ENCODE results near the gene SRGAP1.
A peak's percentile ranks its signal among the peaks of the same experiment; 100 is the strongest.
"Not testable (repeated sequence)": the region's sequence is repeated elsewhere in the genome, so short reads cannot be mapped to it uniquely, and the experiment has no call there.

The SRGAP1 gene

DNA sequence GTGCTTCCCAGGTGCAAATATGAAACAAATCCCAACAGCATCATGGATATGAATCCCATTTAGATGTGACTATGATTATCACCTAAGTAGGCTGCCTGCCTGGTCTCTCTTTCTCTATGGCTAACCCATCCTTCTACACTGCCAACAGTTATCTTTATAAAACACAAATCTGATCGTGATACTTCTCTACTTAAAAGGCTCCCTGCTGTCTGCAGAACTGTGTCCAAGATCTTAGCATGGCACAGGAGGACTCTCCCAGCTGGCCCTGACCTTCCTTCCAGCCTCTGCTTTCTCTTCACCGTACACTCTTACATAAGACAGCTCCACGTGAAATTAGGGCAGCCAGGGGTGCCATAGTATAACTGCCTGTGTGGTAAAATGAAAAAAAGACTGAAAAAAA, 3.5 kb upstream of the SRGAP1 start:
- no peak for DNase-seq

DNA sequence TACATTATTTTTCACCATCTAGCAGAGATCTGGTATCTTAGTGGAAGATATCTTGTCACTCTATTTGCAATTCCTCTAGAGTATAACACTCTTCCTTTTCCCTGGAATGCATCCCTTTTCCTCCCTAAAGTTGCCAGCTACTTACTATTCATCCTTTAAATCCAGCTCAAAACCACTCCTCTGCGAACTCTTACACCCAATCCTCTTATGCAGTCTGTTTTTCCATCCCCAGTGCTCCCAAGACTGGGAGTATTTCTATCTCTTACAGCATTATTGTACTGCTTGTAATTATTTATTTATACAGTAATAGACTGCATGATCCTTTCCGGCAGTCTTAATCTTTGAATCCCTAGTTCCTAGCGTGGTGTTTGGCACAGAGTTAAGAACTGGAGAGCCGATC, 2.9 kb upstream of the SRGAP1 start:
- DNase-seq, result no peak

DNA sequence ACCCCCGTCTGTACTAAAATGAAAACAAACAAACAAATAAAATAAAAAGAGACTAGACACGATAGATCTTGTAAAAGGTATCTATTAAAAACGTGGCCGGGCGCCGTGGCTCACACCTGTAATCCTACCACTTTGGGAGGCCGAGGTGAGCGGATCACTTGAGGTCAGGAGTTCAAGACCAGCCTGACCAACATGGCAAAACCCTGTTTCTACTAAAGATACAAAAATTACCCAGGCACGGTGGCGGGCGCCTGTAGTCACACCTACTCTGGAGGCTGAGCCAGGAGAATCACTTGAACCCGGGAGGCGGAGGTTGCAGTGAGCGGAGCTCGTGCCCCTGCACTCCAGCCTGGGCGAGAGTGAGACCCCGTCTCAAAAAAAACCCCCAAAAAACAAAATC, 1.8 kb upstream of the SRGAP1 start:
- not testable (repeated sequence) for DNase-seq

GRCh38 chr12:63843254-63843720, 1.2 kb upstream of the SRGAP1 start:
- DNase-seq, result no peak

DNA sequence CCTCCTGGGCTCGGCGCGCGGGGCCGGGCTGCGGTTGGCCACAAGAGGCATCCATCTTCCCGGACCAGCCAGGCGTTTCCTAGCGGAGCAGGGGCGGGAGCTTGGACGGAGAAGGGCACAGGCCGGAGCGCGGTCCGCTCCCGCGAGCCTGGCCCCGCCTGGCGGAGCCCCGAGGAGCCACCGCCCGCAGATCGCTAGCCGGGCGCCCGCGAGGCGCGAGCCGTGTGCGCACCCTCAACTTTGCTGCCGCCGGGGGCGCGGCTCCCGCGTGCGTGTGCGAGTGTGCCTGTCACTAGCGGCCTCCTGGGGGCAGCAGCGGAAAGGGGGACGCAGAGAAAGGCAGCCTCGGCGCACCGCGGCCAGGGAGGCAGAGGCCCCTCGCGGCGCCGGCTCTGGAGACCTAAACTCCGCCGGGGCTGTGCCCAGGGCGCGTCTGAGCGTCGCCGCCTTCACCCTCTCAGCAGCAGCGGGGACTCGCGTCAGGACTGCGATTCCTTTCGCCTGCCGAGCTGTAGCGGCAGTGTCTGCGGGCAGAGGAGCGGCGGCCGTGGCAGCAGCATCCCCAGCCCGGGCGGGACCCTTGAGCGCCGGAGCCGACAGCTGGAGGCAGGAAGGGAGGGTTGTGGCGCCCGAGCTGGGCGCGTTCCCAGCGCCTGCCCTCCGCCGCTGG, 644 bp upstream of the SRGAP1 start:
- DNase-seq, result peak; percentile 80

GRCh38 chr12:63845726-63846125, 1.2 kb downstream of the SRGAP1 start:
- DNase-seq, result no peak

- no peak for DNase-seq
These were observed 1.9 kb downstream of the SRGAP1 start for GRCh38 chr12:63846238-63846967.

- DNase-seq, result no peak
These were observed 4.0 kb downstream of the SRGAP1 start for GRCh38 chr12:63848450-63848849.

DNA sequence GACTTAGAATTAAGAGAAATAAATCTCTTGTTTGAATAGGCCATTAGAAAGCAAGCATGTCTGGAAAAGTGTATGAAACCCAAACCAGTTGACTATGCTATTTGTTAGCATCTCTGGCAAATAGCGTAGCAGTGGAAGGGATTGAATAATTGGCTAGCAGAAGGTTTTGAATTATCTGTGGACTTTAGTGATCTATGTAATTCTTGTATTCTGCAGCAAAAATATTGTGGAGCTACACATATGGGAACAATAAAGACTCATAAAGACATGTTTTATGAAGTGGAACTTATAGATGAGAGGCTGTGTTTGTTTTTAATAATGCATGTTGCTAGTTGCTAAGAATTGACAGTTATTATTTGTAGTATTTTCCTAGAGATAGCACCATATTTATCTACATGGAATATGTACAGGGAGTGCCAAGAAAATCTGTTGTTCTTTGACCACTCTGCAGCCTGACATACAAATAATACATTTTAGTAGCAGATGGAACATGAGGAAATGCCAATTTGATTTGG, 4.7 kb downstream of the SRGAP1 start:
- no peak for DNase-seq

- no peak for DNase-seq
These were observed 5.1 kb downstream of the SRGAP1 start for GRCh38 chr12:63849641-63850040.

GRCh38 chr12:63853978-63854377, 9.5 kb downstream of the SRGAP1 start:
- no peak for DNase-seq

DNA sequence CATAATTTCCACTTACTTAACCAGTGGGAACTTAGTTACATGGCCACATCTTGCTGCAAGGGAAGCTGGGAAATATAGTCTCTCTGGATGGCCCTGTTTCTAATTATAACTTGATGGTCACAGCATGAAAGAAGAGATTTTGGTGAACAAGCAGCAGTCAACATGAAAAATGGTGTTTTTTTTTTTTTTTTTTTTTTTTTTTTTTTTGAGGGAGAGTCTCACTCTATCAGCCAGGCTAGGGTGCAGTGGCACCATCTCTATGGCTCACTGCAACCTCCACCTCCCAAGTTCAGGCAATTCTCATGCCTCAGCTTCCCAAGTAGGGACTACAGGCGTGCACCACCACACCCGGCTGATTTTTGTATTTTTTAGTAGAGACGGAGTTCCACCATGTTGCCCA, 10.8 kb downstream of the SRGAP1 start:
- DNase-seq, result no peak

GRCh38 chr12:63857771-63858670, 13.5 kb downstream of the SRGAP1 start:
- DNase-seq, result no peak

GRCh38 chr12:63859880-63860279, 15.4 kb downstream of the SRGAP1 start:
- DNase-seq, result not testable (repeated sequence)

DNA sequence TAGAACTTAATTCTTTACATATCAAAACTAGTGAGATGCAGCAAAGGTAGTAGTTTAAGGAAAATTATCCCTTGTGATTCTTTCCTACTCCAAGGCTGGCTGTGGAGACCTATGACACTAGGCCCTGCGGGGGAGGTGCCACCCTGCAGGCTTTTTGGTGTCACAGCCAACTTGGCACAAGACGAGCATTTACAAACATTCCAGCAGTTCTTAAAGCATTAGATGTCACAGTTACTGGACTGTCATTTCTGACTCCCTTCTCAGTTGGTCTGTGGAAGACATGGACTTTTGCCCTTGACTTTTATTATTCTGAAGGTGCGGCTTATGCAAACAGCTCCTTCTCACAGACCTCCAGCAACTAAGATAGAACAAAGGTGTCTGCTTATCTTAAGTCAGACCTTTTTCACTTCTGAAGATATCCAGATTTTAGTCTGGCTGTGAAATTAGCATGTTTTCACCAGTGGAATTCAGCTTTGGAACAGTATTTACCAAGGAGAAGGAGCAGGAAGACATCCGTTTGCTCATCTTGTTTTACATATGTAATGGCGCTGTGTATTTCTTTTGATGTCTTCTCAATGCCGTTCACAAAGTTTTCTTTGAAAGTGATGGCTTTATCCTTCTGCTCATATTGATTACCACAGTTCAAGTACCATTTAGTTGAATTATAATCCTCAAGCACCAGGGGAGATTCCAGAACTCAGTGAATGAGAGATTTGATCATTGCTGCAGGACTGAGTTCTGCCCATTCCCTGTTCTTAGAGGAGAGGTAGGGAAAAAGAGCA, 17.9 kb downstream of the SRGAP1 start:
- DNase-seq, result no peak

DNA sequence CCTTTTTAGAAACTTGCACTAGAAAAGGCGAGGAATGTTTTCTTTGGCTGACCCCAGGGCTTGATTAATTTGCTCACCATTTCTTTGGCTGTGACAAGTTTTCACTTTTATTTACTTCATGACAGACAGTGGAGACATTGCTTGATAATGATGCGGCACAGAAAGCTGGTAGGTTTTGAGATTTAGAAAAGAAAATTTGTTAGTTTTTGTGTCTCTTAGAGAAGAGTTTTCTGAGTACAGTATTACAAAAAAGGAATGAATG, 18.4 kb downstream of the SRGAP1 start:
- DNase-seq, result no peak

DNA sequence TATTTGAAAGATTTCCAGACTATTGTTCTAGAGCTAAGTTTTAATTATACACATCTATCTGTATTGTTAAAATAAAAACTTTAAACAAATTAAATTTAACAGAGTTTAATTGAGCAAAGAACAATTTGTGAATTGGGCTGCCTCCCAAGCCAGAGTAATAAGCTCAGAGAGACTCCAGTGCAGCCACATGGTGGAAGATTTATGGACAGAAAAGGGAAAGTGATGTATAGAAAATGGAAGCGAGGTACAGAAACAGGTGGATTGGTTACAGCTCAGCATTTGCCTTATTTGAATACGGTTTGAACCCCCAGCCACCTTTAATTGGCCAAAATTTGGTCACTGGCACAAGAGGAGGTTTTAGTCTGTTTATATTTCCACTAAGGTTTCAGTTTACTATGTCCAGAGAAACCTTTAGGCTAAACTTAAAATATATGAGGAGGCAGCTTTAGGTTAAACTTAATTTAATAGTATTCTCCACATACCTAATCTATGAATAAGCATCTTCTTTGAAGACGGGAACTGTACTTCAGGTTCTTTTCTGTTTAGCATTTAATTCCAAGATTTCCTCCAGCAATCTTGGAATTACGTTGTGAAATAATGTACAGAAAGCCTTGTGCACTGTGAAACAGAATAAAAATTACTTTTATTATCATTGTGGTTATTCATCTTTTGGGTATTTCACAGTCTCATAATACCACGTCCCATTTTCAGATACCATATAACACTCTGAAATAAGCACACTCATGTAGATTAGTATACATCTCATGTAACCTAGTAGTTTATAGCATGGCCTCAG, 19.4 kb downstream of the SRGAP1 start:
- no peak for DNase-seq

GRCh38 chr12:63864454-63864706, 19.9 kb downstream of the SRGAP1 start:
- no peak for DNase-seq

DNA sequence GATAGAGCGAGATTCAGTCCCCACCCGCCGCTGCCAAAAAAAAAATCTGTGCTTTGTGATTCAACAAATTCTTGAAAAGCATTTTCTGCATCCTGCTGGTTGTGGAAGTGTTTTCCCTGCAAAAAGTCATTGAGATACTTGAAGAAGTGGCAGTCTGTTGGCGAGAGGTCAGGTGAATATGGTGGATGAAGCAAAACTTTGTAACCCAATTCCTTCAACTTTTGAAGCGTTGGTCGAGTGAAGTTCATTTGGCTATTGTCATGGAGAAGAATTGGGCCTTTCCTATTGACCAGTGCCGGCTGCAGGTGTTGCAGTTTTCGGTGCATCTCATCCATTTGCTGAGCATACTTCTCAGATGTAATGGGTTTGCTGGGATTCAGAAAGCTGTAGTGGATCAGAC, 20.9 kb downstream of the SRGAP1 start:
- DNase-seq, result no peak

GRCh38 chr12:63867053-63867452, 22.6 kb downstream of the SRGAP1 start:
- DNase-seq, result no peak

- DNase-seq, result no peak
These were observed 25.2 kb downstream of the SRGAP1 start for GRCh38 chr12:63869656-63870055.

- DNase-seq, result no peak
These were observed 26.3 kb downstream of the SRGAP1 start for GRCh38 chr12:63870838-63871237.

Measured in CD4-positive, alpha-beta T cell treated with Interferon gamma for 1 hour (primary cell).